Measurements from ENCODE around the gene POLG2. TPM values are rescaled to one million over a fixed set of nuclear protein-coding genes. Genes with fewer than 3 reads are reported as not detected.

Gene POLG2
- total and polyA plus RNA-seq, 2 of the 8 experiments (the other 6 are each of a cell fraction or from before 2014, with no cell fraction given), result 9.7 to 34.3 TPM

DNA sequence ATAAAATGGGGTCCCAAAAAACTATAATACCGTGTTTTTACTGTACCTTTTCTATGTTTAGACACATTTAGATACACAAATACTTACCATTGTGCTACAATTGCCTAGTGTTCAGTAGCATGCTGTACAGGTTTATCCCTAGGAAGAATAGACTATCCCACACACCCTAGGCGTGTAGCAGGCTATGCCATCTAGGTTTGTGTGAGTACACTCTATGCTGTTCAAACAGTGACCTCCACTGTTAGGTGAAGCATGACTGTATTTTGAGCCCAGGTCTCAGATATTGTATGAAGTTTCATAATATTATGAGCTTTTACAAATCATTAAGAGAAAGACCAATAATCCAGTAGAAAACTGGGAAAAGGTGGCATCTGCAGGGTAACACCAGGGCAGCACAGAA lies 24.3 kb downstream of the POLG2 start:
- 91% methylated on average over 2 of the region's 2 CpGs; no CpG with 5 or more reads in 1 of the 2 experiments for WGBS, 2 experiments (ENCODE audit: extremely low coverage in 1 of 2, insufficient coverage in 1 of 2, insufficient read length in 1 of 2, insufficient replicate concordance in 2 of 2, low coverage in 1 of 2, low lambda C conversion rate in 2 of 2, missing lambda C conversion rate in 1 of 2)
- FAIRE-seq, result no peak
- TF ChIP-seq RAD21 (IDR thresholded peaks at IDR 0.05 in 1 of 2, conservative IDR thresholded peaks at IDR 0.05 in 1 of 2; ENCODE audit: low read depth in 2 of 2, low read length in 2 of 2), result no peak
- TF ChIP-seq SIN3A (conservative IDR thresholded peaks at IDR 0.05 in 1 of 2, IDR thresholded peaks at IDR 0.05 in 1 of 2; ENCODE audit: low read depth in 1 of 2, low read length in 2 of 2), result no peak
- TF ChIP-seq, protein P1, sequence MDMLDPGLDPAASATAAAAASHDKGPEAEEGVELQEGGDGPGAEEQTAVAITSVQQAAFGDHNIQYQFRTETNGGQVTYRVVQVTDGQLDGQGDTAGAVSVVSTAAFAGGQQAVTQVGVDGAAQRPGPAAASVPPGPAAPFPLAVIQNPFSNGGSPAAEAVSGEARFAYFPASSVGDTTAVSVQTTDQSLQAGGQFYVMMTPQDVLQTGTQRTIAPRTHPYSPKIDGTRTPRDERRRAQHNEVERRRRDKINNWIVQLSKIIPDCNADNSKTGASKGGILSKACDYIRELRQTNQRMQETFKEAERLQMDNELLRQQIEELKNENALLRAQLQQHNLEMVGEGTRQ (IDR thresholded peaks at IDR 0.05; ENCODE audit: low read length), result no peak
- TF ChIP-seq POLR2AphosphoS5 (IDR thresholded peaks at IDR 0.05; ENCODE audit: low read depth, low read length), result no peak
- no peak for TF ChIP-seq CBX5 (IDR thresholded peaks at IDR 0.05; ENCODE audit: low read depth, low read length)
- no peak for TF ChIP-seq HDAC2 (IDR thresholded peaks at IDR 0.05; ENCODE audit: borderline replicate concordance in 1 of 2, low read depth in 2 of 2, low read length in 2 of 2)
- TF ChIP-seq TAF7 (optimal IDR thresholded peaks at IDR 0.05; ENCODE audit: borderline replicate concordance, low read depth, low read length), result no peak
- TF ChIP-seq, protein P2, sequence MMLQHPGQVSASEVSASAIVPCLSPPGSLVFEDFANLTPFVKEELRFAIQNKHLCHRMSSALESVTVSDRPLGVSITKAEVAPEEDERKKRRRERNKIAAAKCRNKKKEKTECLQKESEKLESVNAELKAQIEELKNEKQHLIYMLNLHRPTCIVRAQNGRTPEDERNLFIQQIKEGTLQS (IDR thresholded peaks at IDR 0.05; ENCODE audit: insufficient read depth, low read depth, low read length), result no peak
- TF ChIP-seq RNF2 (IDR thresholded peaks at IDR 0.05; ENCODE audit: borderline replicate concordance, low read depth, low read length, missing control alignments, poor library complexity, severe bottlenecking), result no peak
- TF ChIP-seq NANOG (IDR thresholded peaks at IDR 0.05; ENCODE audit: insufficient read depth, low read depth, low read length, poor library complexity, severe bottlenecking), result no peak

More for the DNA sequence above, 24.3 kb downstream of the POLG2 start:
- Histone ChIP-seq H3K79me1 (ENCODE audit: low read depth, low read length) (no peaks in the 10 kb centered on the region), H4K8ac (ENCODE audit: extremely low read depth, insufficient read depth, low read length) (no peak overlapping the region; the same call in 1 of the 2 replicates), H3K56ac (replicated peaks; ENCODE audit: insufficient read length, low read depth, low read length) (no peak overlapping the region), H3K4ac (replicated peaks; ENCODE audit: insufficient read length, low read depth, low read length) (no peak overlapping the region), H2BK12ac (ENCODE audit: low read depth, low read length) (no peak overlapping the region), H3K23me2 (ENCODE audit: low read depth, low read length) (no peaks in the 10 kb centered on the region), H4K20me1 (replicated peaks in 1 of 2; ENCODE audit: control insufficient read depth in 1 of 2, insufficient read depth in 2 of 2, low read length in 2 of 2) (no peaks in the 10 kb centered on the region), H2AFZ (ENCODE audit: low read length) (no peak overlapping the region), H2AK5ac (ENCODE audit: low read depth, low read length) (no peak overlapping the region), H2BK15ac (ENCODE audit: low read length) (no peak overlapping the region), H4K5ac (ENCODE audit: insufficient read length, low read depth, low read length) (no peak overlapping the region), H3K14ac (ENCODE audit: insufficient read length) (no peak overlapping the region), H3K79me2 (ENCODE audit: control insufficient read depth in 1 of 2, insufficient read depth in 2 of 2, low read length in 2 of 2) (no peaks in the 10 kb centered on the region), H3K4me2 (ENCODE audit: insufficient read depth in 1 of 2, low read depth in 2 of 2, low read length in 2 of 2) (no peak overlapping the region), H3K36me3 (ENCODE audit: control insufficient read depth in 2 of 4, insufficient read depth in 4 of 4, low read length in 3 of 4) (peaks cover 0 to 4% (median under 1%) of the 10 kb centered on the region in 4 experiments; a peak in 3 of 8 replicates), H3K18ac (ENCODE audit: extremely low read depth, low read length) (no peak overlapping the region), H3K9me3 (ENCODE audit: insufficient read depth in 2 of 2, low read depth in 1 of 2, low read length in 1 of 2) (no peaks in the 10 kb centered on the region), H2BK120ac (replicated peaks; ENCODE audit: low read depth, low read length) (no peak overlapping the region), H3K23ac (ENCODE audit: insufficient read length) (no peak overlapping the region), H4K91ac (replicated peaks; ENCODE audit: insufficient read length, low read length) (no peak overlapping the region), H3K27ac (ENCODE audit: low read depth, low read length) (no peak overlapping the region), H3K9ac (replicated peaks in 1 of 4; ENCODE audit: extremely low read depth in 1 of 4, low read depth in 3 of 4, low read length in 3 of 4) (no peak overlapping the region), H2BK5ac (ENCODE audit: low read depth, low read length) (no peak overlapping the region), H3K4me1 (replicated peaks in 1 of 4; ENCODE audit: control insufficient read depth in 3 of 4, insufficient read depth in 4 of 4, low read length in 3 of 4) (peaks cover 0 to 5% (median 0%) of the 10 kb centered on the region in 4 experiments; a peak in 3 of 7 replicates), H2BK20ac (ENCODE audit: low read length) (no peak overlapping the region), H3K4me3 (ENCODE audit: extremely low read depth in 1 of 4, insufficient read depth in 2 of 4, low read depth in 3 of 4, low read length in 4 of 4) (no peak overlapping the region), H3K27me3 (replicated peaks in 1 of 4; ENCODE audit: control insufficient read depth in 3 of 4, extremely low read depth in 1 of 4, insufficient read depth in 3 of 4, low read length in 3 of 4) (no peaks in the 10 kb centered on the region)
- no peak for DNase-seq (ENCODE audit: low read depth in 1 of 2, low spot score in 2 of 2)
- ChIA-PET POLR2A (ENCODE audit: partially characterized antibody) (no interaction called here), CTCF (ENCODE audit: partially characterized antibody) (interaction anchor here (1.1 kb wide), 1 partner anchor 53 kb away, joined by 4 read pairs; no protein-coding TSS in a partner anchor)
